ENCODE data around the gene KRT15.

GRCh38 chr17:41540921-41541625, 22.4 kb upstream of the KRT15 start:
- TF ChIP-seq CTCF (IDR thresholded peaks at IDR 0.05): no peak
- TF ChIP-seq POLR2A (IDR thresholded peaks at IDR 0.05): no peak

All from tibial nerve (tissue), 3 donors.